H1 (cell line): ENCODE measurements around the gene EGLN3. TPM values are rescaled to one million over a fixed set of nuclear protein-coding genes. Genes with fewer than 3 reads are reported as not detected.

ENCODE experiments used
- CHD7 ChIP-seq: fragments of 300-600 bp; sonication (generic); IDR thresholded peaks from 2 replicates; pipeline ENCODE4 v1.7.1; 2012; ENCODE audit warnings: low read length, moderate library complexity, mild to moderate bottlenecking, inconsistent platforms; ENCODE audit not compliant: insufficient replicate concordance
- EGR1 ChIP-seq: IDR thresholded peaks from 2 replicates; pipeline ENCODE4 v1.6.1; 2011; ENCODE audit warnings: low read depth, low read length, borderline replicate concordance
- EP300 ChIP-seq, 2 experiments: IDR thresholded peaks; 1 replicate in 1 of 2; 2 replicates in 1 of 2; pipeline ENCODE4 v1.6.1; 2011 to 2012; ENCODE audit warnings: low read depth in 2 of 2, low read length in 2 of 2, mild to moderate bottlenecking in 2 of 2, borderline replicate concordance in 1 of 2, inconsistent platforms in 1 of 2, moderate library complexity in 1 of 2
- HDAC6 ChIP-seq: IDR thresholded peaks from one replicate; pipeline ENCODE4 v1.7.1; 2012; ENCODE audit warnings: low read depth, mild to moderate bottlenecking, inconsistent platforms, low read length, moderate library complexity
- NANOG ChIP-seq: IDR thresholded peaks from 2 replicates; pipeline ENCODE4 v1.6.1; 2011; ENCODE audit warnings: low read length, low read depth, mild to moderate bottlenecking, inconsistent platforms; ENCODE audit not compliant: insufficient read depth, poor library complexity, severe bottlenecking
- PHF8 ChIP-seq: fragments of 200-600 bp; sonication (generic); conservative IDR thresholded peaks from 2 replicates; pipeline ENCODE4 v1.7.1; 2012; ENCODE audit warnings: low read depth, mild to moderate bottlenecking, inconsistent platforms, low read length, moderate library complexity
- RNF2 ChIP-seq: fragments of 200-900, 300-1000 bp; sonication (generic); IDR thresholded peaks from 2 replicates; pipeline ENCODE4 v1.7.1; 2016; ENCODE audit warnings: borderline replicate concordance, low read depth, mild to moderate bottlenecking, antibody characterized with exemption, low read length; ENCODE audit not compliant: poor library complexity, severe bottlenecking; ENCODE audit errors: missing control alignments
- TAF1 ChIP-seq: IDR thresholded peaks from 2 replicates; pipeline ENCODE4 v1.6.1; 2011; ENCODE audit warnings: mild to moderate bottlenecking, low read depth, low read length
- TBP ChIP-seq: IDR thresholded peaks from 2 replicates; pipeline ENCODE4 v1.6.1; 2011; ENCODE audit warnings: low read depth, low read length, improper control_type of control experiment
- polyA plus RNA-seq, 7 experiments: library from polyadenylated mRNA; depleted of rRNA in 3 of 7; stranded (reverse) in 5 of 7; unstranded in 2 of 7; fragments of >200 nt in 5 of 7; fragments of 200-250 nt in 2 of 7; gene quantifications; 1 replicate in 5 of 7; 2 replicates in 1 of 7; 4 replicates in 1 of 7; pipeline versions ENCODE4 v1.2.1 to v1.2.3, GENCODE V29; 2011 to 2013; ENCODE audit warnings: missing spikeins in 2 of 7, mixed read lengths in 2 of 7
- total RNA-seq: library from RNA; stranded (reverse); fragmentation: NEBNext Ultra II Directional; extraction: Animal tissue kit (Norgen Biotek cat#: 25700); gene quantifications from 2 replicates; pipeline ENCODE4 v1.2.1, GENCODE V29; 2021
- TF ChIP-seq, protein P1 (sequence below): IDR thresholded peaks from 2 replicates; pipeline ENCODE4 v1.6.1; 2012; ENCODE audit warnings: inconsistent platforms

EGLN3 gene
- total and polyA plus RNA-seq, 2 of the 8 experiments (the other 6 are each of a cell fraction or from before 2014, with no cell fraction given): 10.6 to 27.3 TPM

DNA sequence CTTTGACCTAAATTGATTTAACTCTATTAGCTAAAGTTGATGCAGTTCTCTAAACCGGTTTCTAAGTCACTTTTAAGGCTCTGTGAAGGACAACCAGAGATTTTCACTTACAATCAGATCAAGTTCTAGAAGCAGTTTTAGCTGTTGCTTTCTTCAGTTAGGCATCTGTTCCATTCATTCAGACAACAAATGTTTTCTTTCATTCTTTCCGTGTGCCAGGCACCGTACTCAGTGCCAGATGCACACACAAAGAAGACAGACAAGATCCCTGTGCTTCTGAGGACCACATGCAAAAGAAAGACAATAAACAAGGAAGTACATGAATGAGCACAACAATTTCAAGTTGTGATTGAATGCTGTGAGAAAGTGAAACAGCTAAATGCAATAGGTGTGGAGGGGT, 11.1 kb upstream of the EGLN3 start (continued):
- TF ChIP-seq CHD7 (no peak), HDAC6 (no peak), NANOG (no peak), PHF8 (no peak), TBP (no peak), TAF1 (no peak), EGR1 (no peak), EP300 (IDR thresholded peaks at IDR 0.05; ENCODE audit: borderline replicate concordance in 1 of 2, low read depth in 2 of 2, low read length in 2 of 2) (no peak), RNF2 (no peak)
- TF ChIP-seq, protein P1, sequence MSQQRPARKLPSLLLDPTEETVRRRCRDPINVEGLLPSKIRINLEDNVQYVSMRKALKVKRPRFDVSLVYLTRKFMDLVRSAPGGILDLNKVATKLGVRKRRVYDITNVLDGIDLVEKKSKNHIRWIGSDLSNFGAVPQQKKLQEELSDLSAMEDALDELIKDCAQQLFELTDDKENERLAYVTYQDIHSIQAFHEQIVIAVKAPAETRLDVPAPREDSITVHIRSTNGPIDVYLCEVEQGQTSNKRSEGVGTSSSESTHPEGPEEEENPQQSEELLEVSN: no peak
